ENCODE measurements around the gene HINT1. TPM values are rescaled to one million over a fixed set of nuclear protein-coding genes. Genes with fewer than 3 reads are reported as not detected.
"Not testable (repeated sequence)": the region's sequence is repeated elsewhere in the genome, so short reads cannot be mapped to it uniquely, and the experiment has no call there.

Gene HINT1
- total and polyA plus RNA-seq, 2 experiments from 2014 or later, result 268 to 463 TPM

- H3K4me2 ChIP-seq, result no peak overlapping the region
- H3K9me2 ChIP-seq (replicated peaks; ENCODE audit: insufficient read depth), result no peaks in the 10 kb centered on the region
- no peaks in the 10 kb centered on the region for H3K4me1 ChIP-seq (ENCODE audit: insufficient read depth)
- WGBS (ENCODE audit: low lambda C conversion rate, missing lambda C conversion rate), result 85% methylated on average over 5 of the region's 5 CpGs
- no peaks in the 10 kb centered on the region for H3K79me2 ChIP-seq
- no peak overlapping the region for H3K27ac ChIP-seq
- H3K36me3 ChIP-seq (replicated peaks; ENCODE audit: insufficient read depth, low read depth), result no peaks in the 10 kb centered on the region
- no peak for DNase-seq (ENCODE audit: low spot score)
- no peak overlapping the region for H3K4me3 ChIP-seq
- no peak for TF ChIP-seq CTCF (IDR thresholded peaks at IDR 0.05; ENCODE audit: poor library complexity)
- no peak for TF ChIP-seq EZH2 (IDR thresholded peaks at IDR 0.05; ENCODE audit: borderline replicate concordance)
- TF ChIP-seq EZH2phosphoT487 (IDR thresholded peaks at IDR 0.05; ENCODE audit: low read depth, severe bottlenecking, unreplicated experiment), result no peak
- no peaks in the 10 kb centered on the region for H4K20me1 ChIP-seq (ENCODE audit: insufficient read depth, poor library complexity, severe bottlenecking)
- no peaks in the 10 kb centered on the region for H3K9me3 ChIP-seq (ENCODE audit: low read depth)
- no peak overlapping the region for H2AFZ ChIP-seq
- no peaks in the 10 kb centered on the region for H3K27me3 ChIP-seq
Observed at GRCh38 chr5:131198625-131199024, 33.6 kb upstream of the HINT1 start.

GRCh38 chr5:131196331-131196730, 31.3 kb upstream of the HINT1 start:
- Histone ChIP-seq H3K9me3 (ENCODE audit: low read depth) (no peaks in the 10 kb centered on the region), H3K36me3 (replicated peaks; ENCODE audit: insufficient read depth, low read depth) (no peaks in the 10 kb centered on the region), H2AFZ (no peak overlapping the region), H3K4me3 (no peak overlapping the region), H3K4me1 (ENCODE audit: insufficient read depth) (no peaks in the 10 kb centered on the region), H3K9me2 (replicated peaks; ENCODE audit: insufficient read depth) (no peaks in the 10 kb centered on the region), H3K4me2 (no peak overlapping the region), H4K20me1 (ENCODE audit: insufficient read depth, poor library complexity, severe bottlenecking) (no peaks in the 10 kb centered on the region), H3K27ac (no peak overlapping the region), H3K79me2 (no peaks in the 10 kb centered on the region), H3K27me3 (no peaks in the 10 kb centered on the region)
- 82% methylated on average over 4 of the region's 4 CpGs for WGBS (ENCODE audit: low lambda C conversion rate, missing lambda C conversion rate)
- DNase-seq (ENCODE audit: low spot score), result no peak
- no peak for TF ChIP-seq CTCF (IDR thresholded peaks at IDR 0.05; ENCODE audit: poor library complexity)
- TF ChIP-seq EZH2 (IDR thresholded peaks at IDR 0.05; ENCODE audit: borderline replicate concordance), result no peak
- no peak for TF ChIP-seq EZH2phosphoT487 (IDR thresholded peaks at IDR 0.05; ENCODE audit: low read depth, severe bottlenecking, unreplicated experiment)

DNA sequence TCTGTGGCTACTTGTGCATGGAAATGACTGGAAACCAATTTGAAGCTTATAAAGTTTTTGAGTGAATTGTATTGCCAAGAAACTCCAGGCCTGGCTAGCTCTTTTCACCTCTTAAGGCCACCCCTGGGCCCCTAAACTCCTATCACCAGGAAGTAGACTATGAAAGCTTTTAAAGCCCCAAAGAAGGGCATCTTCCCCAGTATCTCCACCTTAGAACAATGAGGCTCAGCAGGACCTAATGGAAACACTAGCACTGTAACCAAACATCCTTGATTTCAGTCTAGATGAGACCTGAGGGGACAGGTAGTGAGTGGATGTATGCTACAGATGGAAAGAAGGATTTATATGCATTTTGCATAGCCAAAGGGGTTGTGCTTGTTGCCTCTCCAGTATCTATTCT, 30.6 kb upstream of the HINT1 start:
- no peak overlapping the region for H2AFZ ChIP-seq
- H3K4me2 ChIP-seq, result no peak overlapping the region
- no peaks in the 10 kb centered on the region for H3K79me2 ChIP-seq
- no peaks in the 10 kb centered on the region for H3K9me3 ChIP-seq (ENCODE audit: low read depth)
- H3K36me3 ChIP-seq (replicated peaks; ENCODE audit: insufficient read depth, low read depth), result no peaks in the 10 kb centered on the region
- H3K27ac ChIP-seq, result no peak overlapping the region
- no peak for DNase-seq (ENCODE audit: low spot score)
- H3K4me1 ChIP-seq (ENCODE audit: insufficient read depth), result no peaks in the 10 kb centered on the region
- TF ChIP-seq EZH2phosphoT487 (IDR thresholded peaks at IDR 0.05; ENCODE audit: low read depth, severe bottlenecking, unreplicated experiment) (no peak), EZH2 (IDR thresholded peaks at IDR 0.05; ENCODE audit: borderline replicate concordance) (no peak), CTCF (IDR thresholded peaks at IDR 0.05; ENCODE audit: poor library complexity) (no peak)
- H3K27me3 ChIP-seq, result no peaks in the 10 kb centered on the region
- no peaks in the 10 kb centered on the region for H3K9me2 ChIP-seq (replicated peaks; ENCODE audit: insufficient read depth)
- H3K4me3 ChIP-seq, result no peak overlapping the region
- H4K20me1 ChIP-seq (ENCODE audit: insufficient read depth, poor library complexity, severe bottlenecking), result no peaks in the 10 kb centered on the region

GRCh38 chr5:131194725-131195124, 29.7 kb upstream of the HINT1 start:
- Histone ChIP-seq H3K4me1 (ENCODE audit: insufficient read depth) (no peaks in the 10 kb centered on the region), H3K27ac (no peak overlapping the region), H3K4me2 (no peak overlapping the region), H3K4me3 (no peak overlapping the region), H3K9me2 (replicated peaks; ENCODE audit: insufficient read depth) (no peaks in the 10 kb centered on the region), H3K79me2 (no peaks in the 10 kb centered on the region), H3K36me3 (replicated peaks; ENCODE audit: insufficient read depth, low read depth) (no peaks in the 10 kb centered on the region), H3K9me3 (ENCODE audit: low read depth) (no peaks in the 10 kb centered on the region), H3K27me3 (no peaks in the 10 kb centered on the region), H2AFZ (no peak overlapping the region), H4K20me1 (ENCODE audit: insufficient read depth, poor library complexity, severe bottlenecking) (no peaks in the 10 kb centered on the region)
- 74% methylated on average over 5 of the region's 5 CpGs for WGBS (ENCODE audit: low lambda C conversion rate, missing lambda C conversion rate)
- TF ChIP-seq CTCF (IDR thresholded peaks at IDR 0.05; ENCODE audit: poor library complexity) (no peak), EZH2phosphoT487 (IDR thresholded peaks at IDR 0.05; ENCODE audit: low read depth, severe bottlenecking, unreplicated experiment) (no peak), EZH2 (IDR thresholded peaks at IDR 0.05; ENCODE audit: borderline replicate concordance) (no peak)
- DNase-seq (ENCODE audit: low spot score), result no peak

DNA sequence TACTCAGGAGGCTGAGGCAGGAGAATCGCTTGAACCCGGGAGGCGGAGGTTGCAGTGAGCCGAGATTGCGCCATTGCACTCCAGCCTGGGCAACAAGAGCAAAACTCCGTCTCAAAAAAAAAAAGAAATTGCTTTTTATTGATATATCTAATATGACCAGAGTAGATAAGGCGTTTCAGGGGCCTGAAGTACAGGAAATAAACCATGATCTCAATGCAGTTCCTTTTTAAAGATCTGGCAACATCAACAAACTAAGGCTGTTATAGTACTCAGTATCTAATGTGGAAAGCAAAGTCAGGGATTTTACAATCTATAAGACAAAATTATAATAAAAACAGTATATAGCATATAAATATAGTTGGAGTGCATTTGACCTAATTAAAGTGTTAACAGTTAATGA, 28.8 kb upstream of the HINT1 start:
- H3K36me3 ChIP-seq (replicated peaks; ENCODE audit: insufficient read depth, low read depth); H3K4me1 ChIP-seq (ENCODE audit: insufficient read depth); H3K9me2 ChIP-seq (replicated peaks; ENCODE audit: insufficient read depth); H3K4me3 ChIP-seq; H3K79me2 ChIP-seq; H4K20me1 ChIP-seq (ENCODE audit: insufficient read depth, poor library complexity, severe bottlenecking); H2AFZ ChIP-seq; H3K27ac ChIP-seq; DNase-seq (ENCODE audit: low spot score); H3K4me2 ChIP-seq; H3K27me3 ChIP-seq; H3K9me3 ChIP-seq (ENCODE audit: low read depth): not testable (repeated sequence)
- 96% methylated on average over 7 of the region's 7 CpGs for WGBS (ENCODE audit: low lambda C conversion rate, missing lambda C conversion rate)

Measured in hepatocyte (in vitro differentiated cells).